GM18909 (cell line): Measurements from ENCODE around the gene FAM187B.

Experiments used
- ATAC-seq: cut with Tn5 transposase; IDR thresholded peaks from one replicate; pipeline ENCODE4 v1.9.1; 2021; ENCODE audit warnings: mild to moderate bottlenecking; ENCODE audit not compliant: unreplicated experiment, poor library complexity

The FAM187B gene

DNA sequence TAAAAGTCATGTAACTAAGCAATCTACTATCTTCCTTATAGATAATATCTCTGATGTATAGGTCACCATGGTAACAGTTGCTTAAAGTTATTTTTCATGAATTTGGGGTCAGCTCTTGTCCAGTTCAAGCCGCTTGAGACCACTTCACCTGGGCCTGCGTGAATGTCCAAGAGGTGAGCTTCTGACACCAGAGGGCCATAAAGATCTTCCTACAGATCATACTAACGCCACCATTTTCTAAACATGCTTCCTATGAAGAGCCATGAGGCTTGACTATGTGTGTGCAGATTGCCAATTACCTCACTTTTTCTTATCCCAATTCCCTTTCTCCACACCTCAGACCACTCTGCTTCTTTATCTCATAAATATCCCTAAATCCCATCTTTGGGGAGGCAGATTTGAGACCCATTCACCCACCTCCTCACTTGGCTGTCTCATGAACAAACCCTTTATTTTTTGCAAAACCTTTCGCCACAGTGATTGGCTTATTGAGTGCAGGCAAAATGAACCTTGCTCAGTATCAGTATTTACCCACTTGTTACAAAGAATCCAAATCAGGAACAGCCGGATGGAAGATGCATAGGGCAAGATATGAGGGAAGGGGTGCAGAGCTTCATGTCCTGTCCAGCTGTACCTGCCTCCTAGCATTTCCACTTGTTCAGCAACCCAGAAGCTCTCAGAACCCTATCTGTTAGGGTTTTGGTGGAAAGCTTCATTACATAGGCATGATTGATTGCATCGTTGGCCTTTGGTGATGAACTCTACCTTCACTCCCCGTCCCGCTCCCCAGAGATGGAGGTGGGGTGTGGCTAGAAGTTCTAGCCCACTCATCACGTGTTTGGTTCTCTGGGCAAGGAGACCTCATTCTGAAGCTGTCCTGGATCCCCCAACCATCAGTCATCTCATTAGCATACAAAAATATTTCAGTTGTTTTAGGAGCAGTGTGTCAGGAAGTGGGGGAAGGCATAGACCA, 34.2 kb downstream of the FAM187B start:
- no peak for ATAC-seq

- ATAC-seq, result no peak
Measured at GRCh38 chr19:35184884-35185283, 43.7 kb downstream of the FAM187B start.

GRCh38 chr19:35184267-35184666, 44.3 kb downstream of the FAM187B start:
- no peak for ATAC-seq

GRCh38 chr19:35181387-35181786, 47.2 kb downstream of the FAM187B start:
- no peak for ATAC-seq

- no peak for ATAC-seq
Measured at GRCh38 chr19:35179830-35180229, 48.7 kb downstream of the FAM187B start.

GRCh38 chr19:35178701-35179100, 49.8 kb downstream of the FAM187B start:
- ATAC-seq, result no peak

DNA sequence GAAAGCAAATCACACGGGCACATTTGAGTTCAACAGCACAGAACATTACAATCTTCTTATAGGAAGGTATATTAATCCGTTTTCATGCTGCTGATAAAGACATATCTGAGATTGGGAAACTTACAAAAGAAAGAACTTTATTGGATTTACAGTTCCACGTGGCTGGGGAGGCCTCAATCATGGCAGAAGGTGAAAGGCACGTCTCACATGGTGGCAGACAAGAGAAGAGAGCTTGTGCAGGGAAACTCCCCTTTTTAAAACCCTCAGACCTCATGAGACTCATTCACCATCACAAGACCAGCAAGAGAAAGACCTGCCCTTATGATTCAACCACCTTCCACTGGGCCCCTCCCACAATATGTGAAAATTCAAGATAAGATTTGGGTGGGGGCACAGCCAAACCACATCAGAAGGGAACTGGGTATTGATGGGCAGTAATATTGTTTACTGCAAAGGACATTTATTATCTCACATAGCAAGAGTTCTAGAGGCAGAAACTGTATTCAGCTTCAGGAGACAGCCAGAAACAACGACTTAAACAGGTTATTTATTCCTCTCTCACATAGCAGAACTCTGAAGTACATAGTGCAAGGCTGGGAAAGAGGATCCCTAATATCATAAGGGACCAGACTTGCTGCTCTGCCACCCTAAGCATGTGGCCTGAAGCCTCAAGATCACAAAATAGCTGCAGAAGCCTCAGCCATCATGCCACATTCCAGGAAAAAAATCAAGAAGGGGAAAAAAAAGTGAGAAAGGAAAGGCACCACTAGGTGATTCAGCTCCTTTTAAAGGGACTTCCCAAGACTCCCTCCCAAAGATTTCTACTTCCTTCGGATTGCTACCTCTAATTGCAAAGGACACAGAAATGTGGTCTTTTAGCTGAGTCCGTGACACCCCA, 50.9 kb downstream of the FAM187B start:
- ATAC-seq, result no peak

DNA sequence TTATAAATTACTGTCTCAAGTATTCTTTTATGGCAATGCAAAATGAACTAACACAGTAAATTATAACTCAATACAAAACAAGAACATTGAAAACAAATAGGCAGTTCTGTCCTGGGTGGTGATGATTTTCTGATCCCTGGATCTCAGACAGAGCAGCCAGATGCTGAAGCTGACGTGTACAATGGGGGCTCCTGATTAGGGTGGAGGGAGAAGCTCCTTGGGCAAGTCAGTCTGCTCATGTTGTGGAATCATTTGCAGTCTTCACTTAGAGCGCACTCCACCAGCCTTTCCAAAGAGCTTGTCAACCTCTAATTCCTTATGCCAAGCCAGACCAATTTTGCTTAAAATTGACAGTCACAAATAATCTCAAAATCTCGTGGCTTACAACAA, 52.4 kb downstream of the FAM187B start:
- no peak for ATAC-seq
